Non-pigmented ciliary epithelial cell (primary cell): ENCODE measurements around the gene ZFP36L1.

Source experiments
- DNase-seq: peaks from one replicate; pipeline ENCODE4 v3.0.0-alpha.2; 2010; ENCODE audit warnings: low read depth

ZFP36L1 gene

DNA sequence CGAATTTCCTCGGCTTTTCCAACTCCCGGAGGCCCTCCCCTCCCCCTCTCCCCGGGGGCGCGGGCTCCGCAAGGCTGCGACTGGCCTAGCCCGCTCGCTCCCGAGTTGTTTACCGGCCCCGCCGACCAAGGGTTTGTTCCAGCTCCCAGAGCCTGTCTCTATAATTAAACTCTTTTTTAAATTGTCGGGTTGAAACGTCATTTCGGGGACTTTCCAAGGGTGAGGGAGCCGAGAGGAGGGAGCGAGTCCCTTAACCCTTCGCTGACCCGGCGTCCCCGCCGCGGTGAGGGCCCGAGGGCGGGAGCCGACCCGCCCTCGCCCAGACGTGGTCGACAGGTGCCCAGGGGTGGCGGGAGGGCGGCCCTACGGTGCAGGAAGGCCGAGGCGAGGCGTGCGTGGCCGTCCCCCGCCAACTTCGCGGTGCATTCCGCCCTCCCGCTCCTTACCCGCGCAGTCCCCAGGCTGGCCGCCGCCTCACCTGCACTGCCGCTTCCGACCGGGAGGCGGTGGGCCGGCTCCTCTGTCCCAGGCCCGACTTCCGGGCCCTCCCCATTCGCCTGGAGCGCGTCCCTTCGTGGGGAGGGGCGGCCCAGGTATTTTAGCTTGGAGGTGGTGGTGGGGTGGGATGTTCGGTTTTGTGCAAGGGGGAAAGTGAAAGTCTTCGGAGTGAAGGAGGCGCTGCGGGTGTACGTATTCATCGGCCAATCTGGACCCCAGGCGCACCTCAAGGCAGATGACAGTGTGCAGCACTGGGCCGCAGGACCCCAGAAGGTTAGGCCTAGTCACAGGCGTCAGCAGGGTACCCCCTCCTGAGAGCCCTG is 2.9 kb upstream of the ZFP36L1 start:
- DNase-seq: no peak

DNA sequence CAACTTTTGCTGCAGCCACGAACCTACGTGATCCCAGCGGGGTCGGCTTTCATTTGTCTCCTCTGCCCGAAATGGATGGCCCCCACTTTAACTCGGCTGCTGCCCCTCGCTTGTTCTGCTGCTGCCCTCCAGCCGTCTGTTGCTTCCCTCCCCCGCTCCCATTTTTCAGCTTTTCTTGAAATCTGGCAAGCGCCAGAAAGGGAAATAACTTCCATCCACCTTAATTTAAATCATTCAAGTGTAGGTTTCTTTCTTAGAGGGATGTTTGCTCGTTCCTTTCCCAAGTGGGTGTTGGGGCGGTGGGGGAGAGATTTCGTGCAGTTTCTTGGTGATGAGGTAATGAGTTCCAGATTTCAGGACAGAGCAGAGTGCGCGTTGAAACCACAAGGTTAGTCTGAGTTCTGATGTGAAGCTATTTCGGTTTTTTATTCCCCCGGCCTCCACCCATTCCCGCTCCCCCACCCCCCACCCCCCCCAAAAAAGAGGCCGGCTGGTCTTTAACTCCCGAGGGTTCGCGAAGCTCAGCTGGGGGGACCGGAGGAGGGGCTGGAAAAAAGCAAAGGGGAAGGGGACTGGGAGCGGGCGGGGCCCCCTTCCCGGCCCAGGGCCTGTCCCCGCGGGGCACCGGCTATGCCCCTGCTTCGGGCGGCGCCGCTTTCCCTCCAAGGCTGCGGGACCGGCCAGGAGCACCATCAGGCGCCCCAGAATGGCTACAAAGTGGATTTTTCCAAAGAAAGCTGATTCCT is 2.2 kb upstream of the ZFP36L1 start:
- peak; percentile 79 for DNase-seq

DNA sequence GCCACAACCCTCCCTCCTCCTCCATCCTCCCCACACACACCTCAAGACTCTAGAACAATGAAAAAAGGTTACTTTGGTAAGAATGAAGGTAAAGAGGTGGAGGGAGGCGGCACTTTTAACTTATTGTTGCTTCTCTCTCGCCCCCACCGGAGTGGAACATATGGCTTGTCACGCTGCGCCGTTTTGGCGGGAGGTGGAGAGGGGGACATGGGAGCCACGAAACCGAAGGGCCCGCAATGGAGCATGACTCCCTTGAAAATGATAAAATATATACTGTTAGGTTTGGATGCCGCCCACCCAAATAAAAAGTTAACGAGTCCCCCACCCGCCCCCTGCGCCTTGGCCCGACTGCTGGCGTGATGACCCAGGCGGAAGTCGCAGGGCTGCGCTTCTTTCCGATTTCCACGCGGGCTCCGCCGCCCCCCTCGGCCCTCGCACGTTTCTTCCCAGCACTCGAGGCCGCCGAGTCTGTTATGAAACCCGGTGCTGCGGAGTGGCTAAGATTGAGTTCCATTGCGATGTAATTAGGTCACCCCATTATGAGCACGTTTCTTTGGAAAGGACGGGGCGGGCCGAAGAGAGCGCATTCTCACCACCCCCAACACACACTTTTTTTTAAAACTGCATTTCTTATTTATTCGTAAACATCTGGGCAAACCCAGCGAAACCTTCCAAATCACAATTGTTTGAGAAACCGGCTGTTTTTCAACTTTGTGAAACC is 1.4 kb upstream of the ZFP36L1 start:
- DNase-seq: peak; percentile 66

DNA sequence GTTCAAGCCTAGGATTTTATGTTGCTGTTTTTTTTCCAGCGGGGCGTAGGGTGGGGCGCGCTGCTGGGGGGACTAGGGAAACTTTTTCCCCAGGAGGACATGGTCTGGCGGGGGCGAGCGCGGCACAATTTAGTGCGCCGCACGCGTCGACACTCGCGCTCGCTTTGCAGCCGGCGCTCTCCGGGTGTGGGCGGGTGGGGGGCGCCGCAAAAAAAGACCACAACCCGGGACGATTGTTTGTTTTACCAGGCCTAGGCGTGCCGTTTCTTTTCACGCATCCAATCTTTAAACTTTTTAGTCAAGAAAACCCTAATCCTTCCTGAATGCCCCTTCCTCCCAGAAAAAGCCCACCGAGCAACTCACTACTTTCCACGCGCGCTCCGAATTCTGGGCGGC is 865 bp upstream of the ZFP36L1 start:
- no peak for DNase-seq

DNA sequence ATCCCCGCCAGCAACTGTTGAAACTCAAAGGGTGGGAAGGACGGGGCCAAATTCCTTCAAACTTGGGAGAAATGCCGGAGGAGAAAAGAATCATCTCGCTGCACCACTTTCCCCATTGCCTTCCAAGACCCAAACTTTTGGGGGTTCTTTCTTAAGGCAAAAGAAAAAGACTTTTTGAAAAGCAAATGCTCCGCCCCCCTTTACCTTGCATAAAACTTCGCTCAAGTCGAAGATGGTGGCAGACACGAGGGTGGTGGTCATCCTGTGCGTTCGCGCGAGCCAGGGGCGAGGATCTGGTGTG is 239 bp downstream of the ZFP36L1 start:
- DNase-seq: no peak

DNA sequence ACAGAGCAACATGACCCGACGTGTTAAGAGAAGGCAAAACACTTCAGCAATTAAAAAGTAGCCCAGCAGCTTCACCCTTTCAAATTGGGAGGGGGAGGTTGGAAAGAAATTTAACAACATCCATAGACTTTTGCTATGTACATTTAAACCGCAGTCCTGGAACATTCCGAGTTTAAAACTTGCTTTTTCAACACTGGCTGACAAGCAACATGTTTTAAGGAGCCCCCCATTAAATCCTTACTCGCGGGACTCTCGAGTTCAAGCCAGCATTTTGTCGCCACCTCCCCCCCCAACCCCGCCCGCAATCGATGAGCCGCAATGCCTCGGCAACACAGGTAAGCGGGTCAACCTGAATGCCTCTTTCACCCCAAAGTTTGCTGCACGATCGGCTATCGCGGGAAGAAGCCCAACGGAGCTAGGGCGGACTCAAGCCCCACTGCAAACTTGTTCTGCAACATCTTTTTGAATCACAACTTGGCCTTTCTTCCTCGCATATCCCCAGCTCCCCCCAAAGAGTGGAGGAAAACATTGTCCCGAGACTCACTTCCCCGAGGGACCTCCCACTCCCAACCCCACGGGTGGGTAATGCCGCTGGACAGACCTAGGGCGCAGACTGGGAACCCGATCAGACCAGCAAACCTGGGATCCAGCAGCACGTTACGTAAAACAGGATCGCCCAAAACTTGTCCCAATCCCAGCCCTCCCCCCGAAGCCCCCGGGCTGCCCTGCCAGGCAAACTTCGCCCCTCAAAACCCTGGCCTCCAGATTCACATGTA is 777 bp downstream of the ZFP36L1 start:
- no peak for DNase-seq

DNA sequence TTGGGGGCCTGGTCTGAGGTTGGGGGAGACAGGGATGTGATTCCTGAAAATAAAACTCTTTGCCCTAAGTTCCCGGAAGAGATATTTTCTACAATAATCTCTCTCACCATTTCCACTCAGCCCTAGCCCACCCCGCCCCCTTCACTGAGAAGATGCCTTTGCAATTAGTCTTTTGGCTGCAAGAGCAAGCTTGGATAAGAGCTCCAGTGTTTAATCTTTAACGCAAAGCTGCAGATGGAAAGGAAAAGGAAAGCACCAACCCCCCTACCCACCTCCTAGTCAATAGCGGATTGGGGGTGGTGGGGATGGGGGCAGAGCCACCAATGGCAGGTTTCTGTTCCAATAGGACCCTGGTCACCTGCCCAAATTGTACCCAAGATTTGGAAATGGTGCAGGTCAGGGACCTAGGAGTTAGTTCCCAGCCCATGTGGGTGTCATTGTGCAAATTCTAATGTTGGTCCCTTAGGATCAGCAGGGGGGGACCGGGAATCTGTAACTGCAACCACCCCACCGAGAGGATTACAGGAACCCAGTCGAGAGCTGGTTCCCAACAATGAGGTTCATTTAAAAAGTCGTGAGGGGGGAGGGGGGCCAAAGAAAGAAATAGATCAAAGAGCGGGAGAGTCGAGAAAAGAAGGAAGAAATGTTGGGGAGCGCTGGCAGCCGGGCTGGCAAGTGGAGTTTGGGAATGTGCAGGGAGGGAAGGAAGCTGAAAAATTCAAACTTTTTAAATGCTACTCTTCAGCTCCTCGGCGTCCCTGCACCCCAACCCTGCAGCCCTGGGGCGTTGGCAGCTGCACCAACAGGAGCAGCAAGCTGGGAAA is 1.6 kb downstream of the ZFP36L1 start:
- DNase-seq: no peak

DNA sequence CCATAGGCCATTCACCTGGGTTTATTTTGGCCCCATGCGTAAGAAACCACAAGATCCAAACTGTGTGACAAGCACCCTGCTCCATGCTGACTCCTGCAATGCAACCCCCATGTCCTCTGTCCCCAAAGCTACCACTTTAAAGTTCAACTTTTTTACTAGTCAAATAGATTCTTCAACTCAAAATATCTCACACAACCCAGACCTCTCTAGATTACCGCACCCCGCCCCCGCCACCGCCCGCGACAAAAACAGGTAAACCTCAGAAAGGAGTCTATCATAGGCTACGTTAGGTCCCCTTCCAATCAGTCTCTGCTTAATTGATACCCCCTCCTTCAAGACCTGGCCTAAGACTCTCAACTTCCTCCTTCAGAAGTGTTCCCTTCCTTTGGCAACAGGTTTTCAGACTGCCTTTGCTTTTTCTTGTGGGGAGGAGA is 2.2 kb downstream of the ZFP36L1 start:
- no peak for DNase-seq

DNA sequence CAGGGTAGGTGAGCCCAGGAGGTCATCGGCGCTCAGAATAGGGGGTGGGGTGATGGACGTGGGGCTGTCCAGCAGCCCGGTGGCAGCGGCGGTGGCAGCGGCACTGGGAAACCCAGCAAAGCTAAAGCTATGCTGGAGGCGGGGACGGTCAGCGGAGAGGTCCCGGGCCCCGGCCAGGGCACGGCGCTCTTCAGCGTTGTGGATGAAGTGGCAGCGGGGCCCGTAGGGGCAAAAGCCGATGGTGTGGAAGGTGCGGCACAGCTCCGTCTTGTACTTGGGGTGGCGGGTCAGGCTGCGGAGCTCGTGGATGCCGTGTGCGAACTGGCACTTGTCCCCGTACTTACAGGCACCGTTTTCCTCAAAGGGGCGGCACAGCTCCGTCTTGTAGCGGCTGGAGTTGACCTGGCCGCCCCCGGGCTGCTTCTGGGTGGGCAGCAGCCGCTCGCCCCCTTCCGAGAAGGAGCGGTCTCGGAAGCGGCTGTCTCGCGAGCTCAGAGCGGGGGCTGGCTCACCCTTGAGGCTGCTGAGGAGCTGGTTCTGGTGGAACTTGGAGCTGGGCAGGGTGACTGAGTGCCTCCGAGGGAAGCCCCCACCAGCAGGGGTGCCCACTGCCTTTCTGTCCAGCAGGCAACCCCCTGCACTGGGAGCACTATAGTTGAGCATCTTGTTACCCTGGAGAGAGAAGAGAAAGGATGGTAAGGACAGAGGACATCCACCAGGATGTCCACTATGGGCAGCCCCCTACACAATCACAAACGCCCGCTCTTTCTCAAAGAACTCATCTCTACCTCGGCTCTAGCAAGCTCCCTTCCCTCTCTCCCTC is 2.8 kb downstream of the ZFP36L1 start:
- no peak for DNase-seq

DNA sequence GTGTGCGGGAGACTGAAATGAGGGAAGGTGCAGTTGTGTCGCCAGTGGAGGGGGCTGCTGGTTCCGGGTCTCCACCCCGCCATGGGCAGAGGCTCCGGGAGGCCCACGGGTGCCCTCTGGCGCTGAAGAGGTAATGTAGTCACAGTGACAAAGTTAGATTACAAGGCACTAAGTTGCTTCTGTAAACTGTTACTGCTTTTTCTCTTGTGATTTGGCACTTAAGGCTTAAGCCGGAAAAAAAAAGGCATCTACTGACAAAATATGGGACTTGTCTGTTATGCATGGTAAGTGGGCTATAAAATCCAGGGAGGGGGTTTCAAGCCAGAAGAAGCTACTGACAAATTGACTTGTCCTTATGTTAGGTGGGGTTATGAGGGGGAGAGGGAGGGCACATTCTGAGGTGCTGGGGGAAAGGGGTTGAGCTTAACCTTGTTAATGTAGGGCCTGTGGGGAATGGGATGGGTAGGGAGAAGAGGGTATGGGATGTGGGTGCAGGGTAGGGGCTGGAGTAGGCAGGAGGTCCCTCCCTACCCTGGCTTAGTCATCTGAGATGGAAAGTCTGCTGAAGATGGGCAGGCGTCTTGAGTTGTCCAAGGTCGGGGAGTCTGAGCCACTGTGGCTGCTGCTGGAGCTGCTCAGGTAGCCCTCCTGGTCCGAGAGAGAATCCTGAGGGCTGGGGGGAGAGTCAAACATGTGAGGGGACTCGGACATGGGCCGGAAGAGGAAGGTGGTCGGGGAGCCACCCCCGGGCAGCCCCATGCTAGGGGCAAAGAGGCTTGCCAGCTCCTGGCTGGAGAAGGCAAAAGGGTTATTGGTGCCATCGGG is 3.7 kb downstream of the ZFP36L1 start:
- DNase-seq: no peak

DNA sequence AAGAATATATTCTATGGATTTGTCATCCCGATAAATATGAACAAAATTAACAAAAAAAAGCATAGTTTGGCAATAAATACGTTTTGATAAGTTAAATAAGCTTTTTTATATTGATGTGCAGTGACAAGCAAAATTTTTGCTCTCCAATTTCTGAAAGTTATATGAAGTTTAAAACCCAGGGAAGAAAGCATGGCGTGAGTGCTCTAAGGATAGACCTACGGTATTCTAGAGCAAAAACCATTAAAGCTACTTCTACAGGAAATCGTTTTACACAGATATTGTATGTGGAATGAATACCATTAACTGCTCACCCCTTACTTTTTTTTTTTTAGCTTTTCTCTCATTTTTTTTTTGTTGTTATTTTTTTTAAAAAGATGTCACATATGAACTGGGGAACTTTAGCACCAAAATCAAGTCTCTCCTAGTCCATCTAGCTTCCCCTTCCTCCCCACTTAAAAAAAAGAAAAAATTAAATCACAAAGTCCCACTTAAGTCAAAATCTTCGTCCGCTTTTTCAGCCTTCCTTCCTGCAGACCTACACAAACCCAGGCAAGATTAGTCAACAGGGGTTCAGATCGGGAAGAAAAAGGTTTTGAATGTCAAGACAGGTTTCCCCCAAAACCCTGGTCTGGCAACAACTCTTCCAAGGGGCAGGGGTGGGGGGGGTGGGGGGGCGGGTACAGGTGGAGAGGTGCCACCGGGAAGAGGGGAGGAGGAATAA is 4.4 kb downstream of the ZFP36L1 start:
- DNase-seq: no peak

DNA sequence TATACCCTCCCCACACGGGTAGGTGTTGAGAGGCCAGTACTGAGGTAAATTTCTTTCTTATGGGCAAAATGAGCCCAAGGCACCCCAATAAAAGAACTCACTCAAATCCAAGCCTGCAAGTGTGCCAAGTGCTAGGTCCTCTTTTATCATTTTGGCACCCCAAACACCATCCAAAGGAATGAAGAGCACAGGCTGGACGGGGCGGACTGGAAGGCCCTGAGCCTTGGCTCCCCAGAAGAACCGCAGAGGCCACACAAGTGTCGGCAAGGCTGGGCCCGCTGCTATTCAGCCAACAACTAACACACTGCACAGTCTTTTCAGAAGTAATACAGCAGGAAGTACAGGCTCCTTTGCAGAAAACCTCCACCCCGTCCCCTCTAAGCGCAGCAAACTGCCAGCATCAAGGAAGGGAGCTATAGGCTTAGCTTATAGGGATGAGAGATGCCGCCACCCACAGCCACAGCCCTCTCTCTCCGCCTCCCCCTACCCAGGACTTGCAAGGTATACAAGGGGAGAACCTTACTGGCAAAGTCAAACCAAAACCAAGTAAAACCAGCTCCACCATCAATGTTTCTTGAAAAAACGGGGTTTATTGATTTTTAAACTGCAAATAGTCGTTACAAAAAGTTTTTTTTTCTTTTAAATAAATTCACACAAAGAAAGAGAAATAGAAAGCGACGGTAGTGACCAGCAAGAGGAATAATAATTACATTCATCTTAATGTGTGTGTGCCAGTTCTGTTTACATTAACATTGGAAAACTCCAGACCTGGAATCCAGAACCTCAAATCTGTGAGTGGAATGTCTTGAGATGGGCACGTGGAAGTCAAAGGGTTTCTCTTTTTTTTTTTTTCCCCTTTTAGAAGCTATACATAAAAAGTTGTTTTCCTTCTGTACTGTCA is 5.5 kb downstream of the ZFP36L1 start:
- no peak for DNase-seq

DNA sequence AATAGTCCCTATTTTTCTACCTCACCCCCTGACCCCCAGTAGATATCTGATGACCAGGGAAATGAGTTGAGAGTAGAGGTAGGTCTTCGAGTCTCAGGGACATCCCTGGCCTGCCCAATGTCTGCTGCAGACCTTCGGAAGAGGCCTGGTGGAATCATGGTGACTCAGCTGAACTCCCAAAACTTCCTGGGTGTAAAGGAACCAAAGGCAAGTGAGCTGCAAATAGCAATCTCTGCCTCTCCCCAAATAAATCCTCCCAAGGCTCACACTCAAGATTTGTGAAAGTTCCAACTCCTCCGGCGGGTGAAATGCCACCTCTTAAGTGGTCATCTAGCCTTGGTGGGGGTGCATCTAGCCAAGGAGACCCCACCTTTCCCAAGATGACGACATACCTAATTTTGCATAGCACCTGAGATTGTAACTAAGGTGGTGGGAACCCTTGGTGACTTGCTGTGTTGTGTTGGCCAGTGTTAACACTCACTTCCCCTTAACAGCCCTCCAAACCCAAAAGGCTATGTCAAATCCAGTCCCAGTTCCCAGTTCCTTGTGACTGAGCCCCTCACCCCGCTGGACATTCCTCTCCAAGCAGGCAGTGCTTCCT is 6.3 kb downstream of the ZFP36L1 start:
- no peak for DNase-seq

DNA sequence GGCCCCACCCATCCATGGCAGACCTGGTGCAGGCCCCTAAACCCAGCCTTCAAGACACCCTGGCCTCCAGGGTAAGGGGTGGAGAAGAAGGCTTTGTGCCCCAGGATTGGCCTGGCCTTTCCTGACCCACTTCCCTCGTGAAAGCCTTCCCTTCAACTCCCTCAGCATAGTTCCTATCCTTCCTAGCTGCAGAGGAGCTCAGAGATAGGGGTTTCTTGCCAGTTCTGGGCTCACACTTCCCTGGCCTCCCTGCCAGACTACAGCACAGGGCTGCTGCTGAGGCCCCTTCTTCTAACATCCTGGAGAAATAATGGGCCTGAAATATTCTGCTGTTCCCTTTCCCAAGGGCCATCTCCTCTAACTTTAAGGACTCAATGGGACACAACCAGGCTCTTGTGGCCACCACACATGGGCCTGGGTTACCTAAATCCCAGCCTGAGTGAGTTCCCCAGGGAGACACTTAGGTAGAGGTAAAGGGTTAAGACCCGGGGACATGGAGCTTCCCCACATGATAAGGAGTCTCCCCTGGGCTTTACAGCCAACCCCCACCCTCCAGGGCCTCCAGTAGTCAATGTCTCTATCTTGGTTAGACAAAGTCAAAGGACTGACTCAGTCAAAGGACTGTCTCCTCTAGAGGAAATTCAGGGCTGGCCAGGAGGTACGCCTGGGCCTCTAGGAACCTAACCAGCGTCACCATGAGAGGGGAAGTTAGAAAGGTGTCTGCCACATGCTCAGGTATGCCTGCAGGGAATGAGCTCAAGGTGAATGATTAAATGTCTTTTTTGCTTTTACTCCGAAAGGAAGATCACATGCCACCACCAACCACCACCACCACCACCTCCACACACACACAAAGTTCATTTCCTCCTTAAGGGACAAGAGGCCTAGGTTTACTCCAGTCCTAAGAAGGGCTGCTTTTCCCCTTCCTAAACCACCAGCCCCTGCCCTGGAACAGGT is 7.1 kb downstream of the ZFP36L1 start:
- DNase-seq: no peak

DNA sequence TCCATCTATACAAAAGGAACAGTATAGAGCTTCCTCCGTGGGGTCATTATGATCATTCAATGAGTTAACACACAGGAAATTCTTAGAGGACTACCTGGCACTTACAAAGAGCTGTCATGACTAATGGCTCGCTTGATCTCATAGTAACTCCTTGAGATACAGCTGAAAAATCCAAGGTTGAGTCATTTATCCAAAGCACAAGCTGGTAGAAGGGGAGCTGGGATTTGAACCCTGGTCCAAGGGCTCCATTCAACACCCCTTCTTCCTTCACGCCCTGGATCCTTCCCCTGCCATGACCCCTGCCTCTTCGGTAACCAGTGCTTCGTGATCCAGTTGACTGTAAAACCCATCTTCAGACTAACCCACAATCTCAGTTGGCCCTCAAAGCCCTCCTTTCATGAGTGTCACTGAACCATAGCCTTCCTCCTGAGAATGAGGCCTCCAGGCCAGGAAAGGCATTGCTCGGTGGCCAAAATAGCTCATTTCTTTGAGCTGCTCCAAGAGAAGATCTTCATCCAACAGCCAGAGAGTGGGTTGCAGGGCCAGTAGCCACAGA is 7.8 kb downstream of the ZFP36L1 start:
- no peak for DNase-seq
